ENCODE measurements around the gene CAST.

- TF ChIP-seq CTCF (IDR thresholded peaks at IDR 0.05; ENCODE audit: insufficient read depth, low read depth, low read length), result no peak
- TF ChIP-seq EZH2 (IDR thresholded peaks at IDR 0.05; ENCODE audit: insufficient read depth, low read length), result no peak
These were observed 99.4 kb downstream of the CAST start for GRCh38 chr5:96761618-96762017.

Data from astrocyte (in vitro differentiated cells and primary cell).